Fibroblast of the conjunctiva (primary cell): ENCODE data around the gene DCAF6.

Source experiments
- DNase-seq: peaks from one replicate; pipeline ENCODE4 v3.0.0-alpha.2; 2010; ENCODE audit warnings: low read depth

Gene DCAF6

DNA sequence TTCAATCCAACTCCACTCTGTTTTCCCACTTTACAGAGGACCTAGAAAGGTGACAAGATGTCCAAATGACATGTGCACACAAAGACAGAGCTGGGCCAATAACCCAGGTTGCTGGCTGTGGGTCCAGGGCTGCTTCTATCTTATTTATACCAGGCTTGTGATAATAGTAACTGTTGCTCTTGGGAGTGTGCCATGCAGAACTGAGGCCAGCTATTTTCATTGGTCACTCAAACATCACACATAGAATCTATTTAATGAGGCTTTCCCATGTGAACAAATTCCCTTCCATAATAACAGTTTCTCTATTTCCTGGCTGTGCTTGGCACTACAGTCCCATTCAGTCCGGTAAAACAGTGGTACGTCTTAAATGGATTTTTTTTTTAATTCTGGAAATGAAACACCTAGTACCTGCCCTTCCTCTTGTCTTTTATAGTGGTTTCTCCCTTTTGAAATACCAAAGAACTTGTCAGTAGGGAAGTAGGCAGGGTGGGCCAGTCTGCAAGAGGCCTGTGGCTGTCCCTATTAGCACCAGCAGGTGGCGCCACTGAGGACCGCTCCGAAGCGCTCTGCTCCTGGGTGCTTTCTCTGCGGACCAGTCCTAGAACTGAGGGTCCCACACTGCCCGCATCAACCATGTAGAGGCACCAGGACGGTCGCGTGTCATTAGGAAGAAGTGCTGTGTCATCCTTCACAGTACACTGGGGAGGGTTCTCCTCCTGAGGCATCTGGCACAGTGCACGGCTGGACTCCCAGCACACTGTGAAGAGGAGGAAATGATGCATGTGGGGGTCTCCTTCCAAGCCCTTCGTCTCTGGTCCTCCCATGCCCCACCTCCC lies 148.1 kb downstream of the DCAF6 start:
- DNase-seq: peak; percentile 23

DNA sequence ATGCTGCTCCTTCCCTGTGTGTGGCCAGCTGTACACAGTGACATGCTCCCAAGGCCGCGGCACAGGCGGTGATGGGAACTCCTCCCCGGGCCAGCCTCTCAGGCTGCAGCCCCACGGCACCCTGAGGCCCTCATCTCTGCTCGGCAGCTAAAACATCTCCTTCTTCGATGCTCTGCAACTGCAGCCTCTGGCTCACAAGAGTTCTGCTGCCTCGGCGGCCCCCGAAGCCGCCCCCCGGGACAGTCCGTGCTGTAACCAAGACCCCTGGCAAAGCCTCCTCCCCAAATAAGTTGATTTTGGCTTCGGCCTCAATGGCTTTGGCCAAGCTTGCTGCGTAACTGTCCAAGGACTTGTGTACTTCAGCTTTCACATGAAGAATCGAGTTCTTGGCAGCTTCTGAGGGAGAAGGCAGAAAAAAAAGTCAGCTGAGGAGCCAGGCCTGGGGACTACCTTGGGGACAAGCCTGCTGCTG lies 149.0 kb downstream of the DCAF6 start:
- no peak for DNase-seq

GRCh38 chr1:168086438-168086837 lies 150.0 kb downstream of the DCAF6 start:
- no peak for DNase-seq

- DNase-seq: no peak
Observed at GRCh38 chr1:168087696-168088095, 151.2 kb downstream of the DCAF6 start.

DNA sequence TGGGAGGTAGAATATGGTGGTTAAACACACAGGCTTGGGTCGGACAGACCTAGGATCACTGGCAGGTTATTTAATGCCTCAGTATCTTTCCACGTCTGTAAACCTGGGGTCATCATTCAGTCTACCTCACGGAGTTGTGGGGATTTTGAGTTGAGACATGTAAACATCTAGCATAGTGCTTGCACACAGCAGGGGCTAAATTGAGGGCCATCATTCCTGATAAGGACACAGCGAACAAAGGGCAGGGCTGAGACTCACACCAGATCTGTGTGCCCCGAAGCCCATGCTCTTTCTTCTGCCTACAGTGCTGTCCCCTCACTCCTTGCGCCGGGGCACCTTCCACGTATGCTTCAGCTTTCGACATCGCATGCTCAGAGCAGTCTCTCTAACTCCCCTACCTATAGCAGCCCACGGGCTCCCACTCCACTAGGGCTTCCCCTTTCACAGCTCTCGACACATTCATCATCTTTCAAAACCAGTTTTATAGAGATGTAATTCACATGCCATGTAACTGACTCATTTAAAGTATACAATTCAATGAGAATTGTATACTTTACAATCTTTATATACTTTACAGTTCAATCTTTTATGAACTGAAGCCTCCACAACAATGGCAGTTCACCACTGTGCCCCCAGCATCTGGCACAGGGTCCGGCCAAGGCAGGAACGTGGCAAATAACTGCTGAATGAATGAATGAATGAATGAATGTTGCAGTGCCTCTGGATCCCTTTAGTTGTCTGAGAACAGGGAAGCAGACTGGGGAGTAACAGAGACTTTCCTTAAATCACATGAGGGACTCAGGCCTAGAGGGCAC lies 152.2 kb downstream of the DCAF6 start:
- no peak for DNase-seq

- no peak for DNase-seq
Observed at GRCh38 chr1:168089326-168089978, 153.0 kb downstream of the DCAF6 start.

DNA sequence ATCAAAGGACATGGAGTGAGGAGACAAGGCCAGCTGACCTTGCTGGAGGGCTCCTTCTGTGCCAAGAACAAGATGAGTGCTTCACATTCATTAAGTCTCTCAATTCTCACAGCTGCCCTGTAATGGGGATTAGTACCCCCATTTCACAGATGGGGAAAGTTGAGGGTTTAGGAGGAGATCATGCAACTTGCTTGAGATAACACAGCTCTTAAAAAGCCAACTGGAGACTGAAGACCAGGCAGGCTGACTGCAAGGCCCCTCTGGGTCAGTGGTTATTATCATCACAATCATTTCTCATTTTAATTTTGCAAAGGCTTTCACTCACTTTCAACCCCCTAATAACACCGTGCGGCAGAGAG lies 153.5 kb downstream of the DCAF6 start:
- no peak for DNase-seq

DNA sequence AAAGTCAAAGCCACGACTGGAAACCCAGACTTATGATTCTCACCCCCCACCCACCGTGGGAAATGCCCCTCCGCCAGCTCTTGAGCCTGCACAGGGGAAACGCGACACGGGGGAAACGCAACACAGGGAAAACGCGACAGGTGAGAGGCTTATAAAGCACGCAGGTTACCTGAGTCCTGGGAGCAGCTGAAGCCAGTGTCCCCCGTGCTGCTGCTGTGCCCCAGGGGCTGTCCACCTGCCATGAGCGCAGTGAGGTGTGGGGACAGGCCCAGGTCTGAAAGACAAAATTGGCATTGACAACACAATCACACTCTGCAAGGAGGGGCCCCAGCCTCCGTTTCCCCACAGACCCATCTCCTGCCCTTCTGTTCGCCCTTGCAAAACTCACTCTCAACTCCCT lies 153.9 kb downstream of the DCAF6 start:
- DNase-seq: no peak

GRCh38 chr1:168091063-168091462 lies 154.6 kb downstream of the DCAF6 start:
- DNase-seq: no peak

DNA sequence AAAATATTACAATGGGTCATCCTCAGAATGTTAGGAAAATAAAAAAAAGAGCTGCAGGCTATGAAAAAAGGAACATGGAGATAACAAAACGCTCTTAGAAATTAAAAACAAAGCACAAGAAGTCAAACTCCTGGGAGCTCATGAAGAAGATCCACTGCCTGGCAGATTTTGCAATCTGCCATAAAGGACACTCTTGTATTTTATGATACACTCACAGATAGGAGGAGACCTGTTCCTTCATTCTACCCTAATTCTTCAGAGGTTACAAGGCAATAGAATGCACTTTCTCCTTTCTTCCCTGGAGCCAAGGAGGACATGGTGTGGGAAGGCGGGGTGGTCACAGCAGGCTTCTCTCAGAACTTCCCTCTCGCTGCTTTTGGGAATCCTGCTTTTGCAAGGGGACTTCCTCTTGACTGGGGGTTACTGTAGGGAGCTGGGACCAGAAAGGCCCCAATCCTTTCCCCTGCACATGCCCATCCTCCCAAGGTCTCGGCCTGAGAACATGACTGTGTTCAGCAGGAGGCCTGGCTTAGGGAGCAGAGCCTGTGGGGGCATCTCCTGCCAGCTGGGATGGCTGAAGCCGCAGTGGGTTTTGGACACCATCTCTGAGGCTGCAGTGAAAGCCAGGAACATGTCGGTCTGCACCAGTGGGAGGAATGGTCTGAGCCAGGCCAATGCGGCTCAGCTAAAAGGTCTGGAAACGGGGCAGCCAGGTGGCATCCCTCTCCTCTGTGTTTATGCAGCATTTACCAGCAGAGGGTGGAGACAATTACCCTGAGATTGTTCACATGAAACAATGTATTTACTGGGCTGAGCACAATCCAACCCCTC lies 155.5 kb downstream of the DCAF6 start:
- DNase-seq: no peak

- DNase-seq: no peak
Observed at GRCh38 chr1:168092566-168093355, 156.3 kb downstream of the DCAF6 start.

DNA sequence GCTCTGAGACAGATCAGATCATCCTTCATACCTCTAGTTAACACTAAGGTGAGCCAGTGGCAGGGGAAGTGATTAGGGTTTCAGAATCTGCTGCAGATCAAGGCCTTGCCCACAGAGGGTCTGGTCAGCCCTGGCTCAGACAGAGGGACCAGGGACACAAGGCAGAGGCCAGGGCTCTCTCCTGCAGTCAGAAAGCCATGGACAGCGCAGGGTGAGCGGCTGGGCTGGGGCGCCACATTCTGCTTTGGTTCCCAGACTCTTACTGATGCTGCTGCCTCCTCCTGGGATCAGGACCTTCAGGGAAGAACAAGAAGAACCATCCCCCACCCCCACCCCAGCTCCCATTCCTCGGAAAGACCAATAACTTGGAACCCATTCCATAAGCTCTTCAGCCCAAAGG lies 157.1 kb downstream of the DCAF6 start:
- DNase-seq: no peak

DNA sequence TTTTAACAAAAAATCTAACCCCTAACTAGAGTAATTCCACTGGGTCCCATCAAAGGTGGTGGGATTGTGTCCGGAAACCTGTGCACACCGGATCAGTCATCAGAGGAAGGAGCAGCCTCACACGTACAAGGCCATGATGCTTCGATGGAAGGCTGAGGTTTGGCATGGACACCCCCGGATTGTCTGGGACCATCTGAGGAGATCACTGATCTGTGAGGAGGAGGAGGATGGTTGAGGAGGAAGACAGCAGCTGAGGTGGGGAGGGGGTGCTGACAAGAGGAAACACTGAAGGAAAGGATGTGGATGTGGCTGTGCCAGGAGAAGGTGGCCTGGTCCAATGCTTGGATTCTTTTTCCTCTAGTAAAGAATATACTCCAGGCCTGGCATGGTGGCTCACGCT lies 159.0 kb downstream of the DCAF6 start:
- DNase-seq: no peak

GRCh38 chr1:168096296-168097165 lies 160.0 kb downstream of the DCAF6 start:
- no peak for DNase-seq

DNA sequence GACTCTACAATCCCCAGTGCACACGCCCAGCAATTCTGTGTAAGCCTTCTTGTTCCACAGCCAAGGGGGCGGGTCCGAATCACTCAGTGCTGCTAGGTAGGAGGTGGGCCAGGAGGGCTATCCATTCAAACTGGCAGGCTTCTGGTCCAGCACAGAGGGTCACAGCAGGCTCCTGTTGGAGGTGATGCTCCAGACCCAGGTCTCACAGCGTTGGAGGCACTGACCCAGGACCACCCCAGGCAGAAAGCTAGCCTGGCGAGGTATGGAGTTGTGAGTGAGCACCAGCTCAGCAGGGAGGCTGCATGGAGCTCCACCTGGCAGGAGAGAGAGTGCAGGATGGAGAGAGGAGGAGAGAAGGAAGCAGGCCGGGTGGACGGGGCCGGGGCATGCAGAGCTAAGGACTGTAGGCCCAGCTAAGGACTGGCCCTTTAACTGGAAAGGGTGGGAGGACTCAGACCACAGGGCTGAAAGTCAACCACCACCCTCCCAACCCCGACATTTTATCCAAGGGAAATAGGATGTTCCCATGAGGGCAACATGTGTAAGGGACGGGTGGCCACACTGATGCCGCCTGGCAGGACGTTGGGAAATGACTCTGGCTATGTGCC lies 161.5 kb downstream of the DCAF6 start:
- no peak for DNase-seq

GRCh38 chr1:168098534-168099320 lies 162.2 kb downstream of the DCAF6 start:
- DNase-seq: no peak

GRCh38 chr1:168099337-168099801 lies 162.9 kb downstream of the DCAF6 start:
- no peak for DNase-seq

- DNase-seq: no peak
Observed at GRCh38 chr1:168100315-168101002, 164.0 kb downstream of the DCAF6 start.
